IPS-18a (cell line): ENCODE data around the gene UBE4B.

Experiments used
- H3K27ac ChIP-seq: one replicate; pipeline ENCODE4 v1.5.1; 2013; ENCODE audit warnings: low read length
- H3K27me3 ChIP-seq: one replicate; pipeline ENCODE4 v1.6.1; 2013; ENCODE audit warnings: mild to moderate bottlenecking, low read length; ENCODE audit not compliant: control insufficient read depth, insufficient read depth
- H3K36me3 ChIP-seq: one replicate; pipeline ENCODE4 v1.6.1; 2013; ENCODE audit warnings: low read depth, low read length; ENCODE audit not compliant: control insufficient read depth
- H3K4me1 ChIP-seq: one replicate; pipeline ENCODE4 v1.6.1; 2013; ENCODE audit warnings: low read depth, low read length; ENCODE audit not compliant: control insufficient read depth
- H3K4me3 ChIP-seq: one replicate; pipeline ENCODE4 v1.5.1; 2013; ENCODE audit warnings: low read length
- H3K9ac ChIP-seq: one replicate; pipeline ENCODE4 v1.6.1; 2013; ENCODE audit warnings: mild to moderate bottlenecking, low read length, moderate library complexity
- H3K9me3 ChIP-seq: one replicate; pipeline ENCODE4 v1.6.1; 2013; ENCODE audit warnings: low read depth, low read length; ENCODE audit not compliant: control insufficient read depth

Gene UBE4B

DNA sequence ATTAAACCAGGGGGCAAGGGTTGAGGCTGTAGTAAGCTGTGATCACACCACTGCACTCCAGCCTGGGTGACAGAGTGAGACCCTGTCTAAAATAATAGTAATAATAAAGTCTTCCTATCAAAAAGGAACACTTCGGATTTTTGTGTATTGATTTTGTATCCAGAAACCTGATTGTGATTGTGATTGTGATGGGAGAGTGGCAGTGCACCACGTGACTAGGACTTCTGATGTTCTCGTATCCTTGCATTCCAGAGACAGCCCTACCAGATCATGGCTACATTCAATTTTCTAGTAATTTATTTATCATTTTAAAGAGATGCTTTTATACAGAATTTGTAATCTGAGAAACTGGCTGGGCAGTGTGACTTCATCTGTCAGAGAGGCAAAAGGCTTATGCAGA is 175.1 kb downstream of the UBE4B start:
- Histone ChIP-seq H3K27ac (no peak overlapping the region), H3K4me3 (no peak overlapping the region), H3K9me3 (no peaks in the 10 kb centered on the region), H3K27me3 (peaks cover 5% of the 10 kb centered on the region), H3K4me1 (peaks cover 12% of the 10 kb centered on the region), H3K36me3 (no peaks in the 10 kb centered on the region), H3K9ac (no peak overlapping the region)

- H3K9me3 ChIP-seq = no peaks in the 10 kb centered on the region
Observed at GRCh38 chr1:10208537-10208936, 175.8 kb downstream of the UBE4B start.

DNA sequence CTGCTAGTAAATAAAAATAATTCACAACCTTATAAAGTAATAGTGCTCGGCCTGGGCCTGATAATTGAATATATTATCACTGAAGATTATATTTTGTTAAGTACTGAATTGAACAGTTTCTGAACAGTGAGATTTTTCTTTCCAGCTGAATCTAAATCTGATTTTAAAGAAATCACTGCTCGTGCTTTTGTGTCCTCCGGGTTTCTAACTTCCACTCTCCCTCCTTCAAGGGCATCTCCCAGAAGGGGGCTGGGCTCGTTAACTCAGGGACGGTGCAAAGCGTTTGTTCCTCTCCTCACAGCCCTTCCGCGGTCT is 176.8 kb downstream of the UBE4B start:
- Histone ChIP-seq H3K27ac (peak overlapping the region; percentile 26), H3K36me3 (no peaks in the 10 kb centered on the region), H3K9me3 (no peaks in the 10 kb centered on the region), H3K4me3 (peak overlapping the region; percentile 96), H3K4me1 (peaks cover 18% of the 10 kb centered on the region), H3K27me3 (peaks cover 5% of the 10 kb centered on the region), H3K9ac (peak overlapping the region; percentile 75)

More at GRCh38 chr1:10208537-10208936, 175.8 kb downstream of the UBE4B start:
- Histone ChIP-seq H3K36me3 (no peaks in the 10 kb centered on the region), H3K4me3 (no peak overlapping the region), H3K27ac (no peak overlapping the region), H3K4me1 (peaks cover 17% of the 10 kb centered on the region), H3K9ac (no peak overlapping the region), H3K27me3 (peaks cover 5% of the 10 kb centered on the region)

DNA sequence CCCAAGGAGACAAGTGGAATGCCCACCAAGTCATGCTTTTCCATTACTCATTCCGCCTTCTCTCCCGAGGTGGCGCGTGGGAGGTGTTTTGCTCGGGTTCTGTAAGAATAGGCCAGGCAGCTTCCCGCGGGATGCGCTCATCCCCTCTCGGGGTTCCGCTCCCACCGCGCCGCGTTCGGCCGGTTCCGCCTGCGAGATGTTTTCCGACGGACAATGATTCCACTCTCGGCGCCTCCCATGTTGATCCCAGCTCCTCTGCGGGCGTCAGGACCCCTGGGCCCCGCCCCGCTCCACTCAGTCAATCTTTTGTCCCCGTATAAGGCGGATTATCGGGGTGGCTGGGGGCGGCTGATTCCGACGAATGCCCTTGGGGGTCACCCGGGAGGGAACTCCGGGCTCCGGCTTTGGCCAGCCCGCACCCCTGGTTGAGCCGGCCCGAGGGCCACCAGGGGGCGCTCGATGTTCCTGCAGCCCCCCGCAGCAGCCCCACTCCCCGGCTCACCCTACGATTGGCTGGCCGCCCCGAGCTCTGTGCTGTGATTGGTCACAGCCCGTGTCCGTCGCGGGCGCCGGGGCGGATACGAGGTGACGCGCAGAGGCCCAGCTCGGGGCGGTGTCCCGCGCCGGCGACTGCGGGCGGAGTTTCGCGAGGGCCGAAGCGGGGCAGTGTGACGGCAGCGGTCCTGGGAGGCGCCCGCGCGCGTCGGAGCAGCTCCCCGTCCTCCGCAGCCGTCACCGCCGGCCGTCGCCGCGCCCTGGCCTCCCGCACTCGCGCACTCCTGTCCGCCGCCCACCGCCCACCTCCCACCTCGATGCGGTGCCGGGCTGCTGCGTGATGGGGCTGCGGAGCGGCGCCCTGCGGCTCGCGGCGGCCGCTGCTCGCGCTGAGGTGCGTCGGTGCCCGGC is 177.4 kb downstream of the UBE4B start, which contains the start of gene KIF1B:
Gene KIF1B (plus strand): TSS at position 666 of the 906 bp plus-strand sequence. CDS start 21,759 bp downstream, outside the sequence.
- H3K4me1 ChIP-seq = peaks cover 18% of the 10 kb centered on the region
- H3K4me3 ChIP-seq = peak within 1 kb of the TSS; percentile 96
- no peaks in the 10 kb centered on the region for H3K36me3 ChIP-seq
- H3K27me3 ChIP-seq = peaks cover 5% of the 10 kb centered on the region
- no peaks in the 10 kb centered on the region for H3K9me3 ChIP-seq
- peak within 1 kb of the TSS; percentile 93 for H3K9ac ChIP-seq
- peak within 1 kb of the TSS; percentile 80 for H3K27ac ChIP-seq

DNA sequence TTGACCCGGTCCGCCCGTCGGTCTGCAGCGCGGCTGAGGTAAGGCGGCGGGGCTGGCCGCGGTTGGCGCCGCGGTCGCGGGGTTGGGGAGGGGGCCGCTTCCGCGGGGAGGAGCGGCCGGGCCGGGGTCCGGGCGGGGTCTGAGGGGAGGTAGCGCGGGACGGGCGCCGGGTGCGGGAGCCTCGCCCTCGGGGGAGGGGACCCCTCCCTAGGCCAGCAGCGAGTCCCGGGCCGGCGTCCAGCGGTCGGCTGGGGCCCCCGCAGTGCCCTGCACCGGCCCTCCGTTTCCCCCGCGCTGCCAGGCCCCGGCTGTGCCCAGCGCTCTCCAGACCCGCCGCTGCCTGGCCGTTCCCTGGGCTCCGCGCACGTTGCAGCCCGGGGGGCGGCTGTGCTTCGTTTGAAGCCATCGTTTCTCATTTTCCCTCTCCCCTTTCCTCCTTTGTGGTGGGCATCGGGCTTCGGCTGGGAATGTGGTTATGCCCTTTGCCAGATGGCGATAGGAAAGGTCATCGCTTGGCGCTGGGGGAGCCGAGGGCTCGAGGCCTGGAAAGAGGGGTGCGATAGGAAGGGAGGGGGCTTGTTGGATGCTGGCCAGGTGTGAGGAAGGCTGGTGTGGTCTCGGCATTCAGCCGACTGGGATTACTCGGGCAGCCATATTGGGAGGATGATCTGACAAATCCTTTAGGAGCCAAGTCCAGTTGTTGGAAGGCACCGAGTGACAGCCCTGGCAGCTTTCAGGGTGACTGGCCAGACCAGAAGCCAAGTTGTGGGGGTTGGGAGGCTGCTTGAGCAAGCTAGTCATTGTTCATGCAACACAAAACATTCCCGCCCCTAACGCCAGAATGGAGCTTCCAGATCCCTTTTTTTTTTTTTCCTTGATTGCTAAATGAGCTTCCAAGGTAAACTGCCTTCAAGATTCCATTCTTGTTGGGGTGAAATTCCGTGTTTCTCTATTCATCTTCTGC is 178.4 kb downstream of the UBE4B start:
- H3K27ac ChIP-seq = peak overlapping the region; percentile 80
- H3K4me3 ChIP-seq = peak overlapping the region; percentile 96
- no peaks in the 10 kb centered on the region for H3K36me3 ChIP-seq

DNA sequence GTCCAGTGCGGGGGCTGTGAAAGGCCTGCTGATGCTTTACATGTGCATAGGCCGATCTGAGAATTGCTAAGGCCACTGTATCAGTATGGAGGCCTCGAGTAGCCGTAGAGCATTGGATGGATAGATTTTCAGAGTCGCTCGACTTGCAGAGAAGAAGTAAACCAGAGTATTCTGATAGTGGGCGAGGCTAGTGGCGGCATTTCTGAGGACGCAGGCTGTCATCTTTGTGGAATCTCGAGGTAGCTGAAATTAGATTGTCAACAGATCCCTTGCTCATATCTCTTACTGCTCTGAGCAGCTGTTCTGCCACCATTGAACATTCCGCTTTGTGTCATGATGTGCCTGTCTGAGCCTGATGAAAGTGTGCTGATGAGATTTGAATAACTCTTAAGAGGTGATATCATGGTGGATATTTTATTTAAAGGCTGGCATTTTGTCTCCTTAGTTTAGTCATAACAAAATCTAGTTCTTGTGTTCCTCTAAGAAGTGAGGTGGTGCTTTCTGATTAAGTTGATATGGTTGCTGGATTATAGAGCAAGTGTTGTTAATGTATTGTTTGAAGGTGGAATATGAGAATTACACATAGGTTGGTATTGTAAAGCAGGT is 179.2 kb downstream of the UBE4B start:
- H3K36me3 ChIP-seq = no peaks in the 10 kb centered on the region
- H3K9ac ChIP-seq = peak overlapping the region; percentile 93
- H3K27me3 ChIP-seq = peaks cover 5% of the 10 kb centered on the region
- H3K4me1 ChIP-seq = peaks cover 18% of the 10 kb centered on the region
- H3K9me3 ChIP-seq = no peaks in the 10 kb centered on the region
- H3K4me3 ChIP-seq = peak overlapping the region; percentile 96
- H3K27ac ChIP-seq = peak overlapping the region; percentile 80

More for the DNA sequence above, 178.4 kb downstream of the UBE4B start:
- H3K9me3 ChIP-seq = no peaks in the 10 kb centered on the region
- peaks cover 18% of the 10 kb centered on the region for H3K4me1 ChIP-seq
- peak overlapping the region; percentile 93 for H3K9ac ChIP-seq
- H3K27me3 ChIP-seq = peaks cover 5% of the 10 kb centered on the region

DNA sequence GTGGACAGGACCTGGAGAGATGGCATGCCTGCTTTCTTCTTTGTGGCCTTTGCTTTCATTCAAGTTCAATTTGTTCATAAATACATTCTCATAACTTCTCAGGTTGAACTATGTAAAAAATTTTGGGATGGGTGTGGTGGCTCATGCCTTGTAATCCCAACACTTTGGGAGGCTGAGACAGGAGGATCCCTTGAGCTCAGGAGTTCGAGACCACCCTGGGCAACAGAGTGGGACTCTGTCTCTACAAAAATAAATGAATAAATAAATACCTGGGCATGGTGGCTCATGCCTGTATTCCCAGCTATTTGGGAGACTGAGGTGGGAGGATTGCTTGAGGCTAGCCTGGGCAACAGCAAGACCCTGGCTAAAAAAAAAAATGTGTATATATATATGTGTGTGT is 179.7 kb downstream of the UBE4B start:
- Histone ChIP-seq H3K36me3 (no peaks in the 10 kb centered on the region), H3K4me1 (peaks cover 18% of the 10 kb centered on the region), H3K27me3 (peaks cover 5% of the 10 kb centered on the region), H3K9me3 (no peaks in the 10 kb centered on the region), H3K4me3 (peak overlapping the region; percentile 96), H3K9ac (no peak overlapping the region), H3K27ac (no peak overlapping the region)

- H3K9me3 ChIP-seq = no peaks in the 10 kb centered on the region
- peak overlapping the region; percentile 8 for H3K4me3 ChIP-seq
- H3K27ac ChIP-seq = no peak overlapping the region
- H3K9ac ChIP-seq = no peak overlapping the region
- H3K4me1 ChIP-seq = peaks cover 18% of the 10 kb centered on the region
- H3K36me3 ChIP-seq = no peaks in the 10 kb centered on the region
- H3K27me3 ChIP-seq = peaks cover 5% of the 10 kb centered on the region
Observed at GRCh38 chr1:10213186-10213705, 180.5 kb downstream of the UBE4B start.

DNA sequence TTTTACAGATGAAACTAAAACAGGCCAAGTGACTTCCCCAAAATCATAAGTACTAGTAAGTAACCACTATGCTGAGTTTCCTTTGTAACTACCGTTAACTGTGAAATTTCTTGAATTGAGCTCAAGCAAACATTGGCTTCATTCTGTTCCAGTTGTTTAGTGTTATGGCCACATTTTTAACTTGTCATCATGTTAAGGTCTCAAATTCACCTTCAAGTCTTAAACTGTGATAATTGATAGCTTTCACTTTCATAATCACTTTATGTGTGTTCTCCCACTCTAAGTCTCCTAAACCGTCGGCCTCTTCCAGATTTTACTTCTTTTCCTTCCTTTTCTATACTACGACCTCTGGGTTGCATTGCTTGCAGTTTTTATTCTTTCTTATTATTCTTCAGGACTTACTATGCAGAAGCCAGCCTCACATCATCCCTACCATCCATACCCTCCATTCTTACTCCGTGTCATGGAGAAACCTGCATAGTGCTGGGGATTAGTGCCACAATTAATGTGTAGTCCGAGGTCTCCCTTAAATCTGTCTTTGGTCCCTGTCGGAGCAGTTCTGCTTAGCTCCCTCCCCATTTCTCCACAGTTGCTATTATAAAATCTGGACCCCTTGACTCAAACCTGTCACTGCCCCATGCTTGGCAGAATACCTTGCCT is 183.5 kb downstream of the UBE4B start:
- Histone ChIP-seq H3K4me1 (peaks cover 18% of the 10 kb centered on the region), H3K9ac (no peak overlapping the region), H3K27ac (no peak overlapping the region)

GRCh38 chr1:10217748-10218441 is 185.1 kb downstream of the UBE4B start:
- Histone ChIP-seq H3K4me3 (no peak overlapping the region), H3K9me3 (no peaks in the 10 kb centered on the region), H3K27me3 (no peaks in the 10 kb centered on the region), H3K4me1 (peaks cover 6% of the 10 kb centered on the region), H3K9ac (no peak overlapping the region), H3K36me3 (no peaks in the 10 kb centered on the region), H3K27ac (no peak overlapping the region)

More for the DNA sequence above, 183.5 kb downstream of the UBE4B start:
- Histone ChIP-seq H3K36me3 (no peaks in the 10 kb centered on the region), H3K9me3 (no peaks in the 10 kb centered on the region), H3K4me3 (no peak overlapping the region), H3K27me3 (no peaks in the 10 kb centered on the region)
